Erythroblast (primary cell): ENCODE results near the gene UBL7.

Source experiments
- GATA1 ChIP-seq: IDR thresholded peaks from 2 replicates; pipeline ENCODE4 v1.6.1; 2011; ENCODE audit warnings: low read depth, mild to moderate bottlenecking, control low read depth, low read length, moderate library complexity
- POLR2A ChIP-seq: IDR thresholded peaks from 2 replicates; pipeline ENCODE4 v1.6.1; 2011; ENCODE audit warnings: mild to moderate bottlenecking, low read length

- no peak for TF ChIP-seq POLR2A
- no peak for TF ChIP-seq GATA1
Observed at GRCh38 chr15:74442604-74443003, 18.4 kb downstream of the UBL7 start.
